Suprapubic skin (tissue), 4 donors: ENCODE data around the gene PDE7B. TPM values are rescaled to one million over a fixed set of nuclear protein-coding genes. Genes with fewer than 3 reads are reported as not detected.

Experiments used
- DNase-seq, 2 donors: peaks; one replicate each; pipeline ENCODE4 v3.0.0-alpha.2; 2019; ENCODE audit warnings: low spot score in 2 of 2
- H3K27ac ChIP-seq: fragments of 200-600 bp; sonication (generic); one replicate; pipeline ENCODE4 v1.5.1; 2019
- H3K27me3 ChIP-seq: fragments of 200-600 bp; sonication (generic); one replicate; pipeline ENCODE4 v1.5.1; 2019
- H3K36me3 ChIP-seq: fragments of 200-600 bp; sonication (generic); one replicate; pipeline ENCODE4 v1.5.1; 2019
- H3K4me1 ChIP-seq: fragments of 200-600 bp; sonication (generic); one replicate; pipeline ENCODE4 v1.5.1; 2019
- H3K4me3 ChIP-seq: fragments of 200-600 bp; sonication (generic); one replicate; pipeline ENCODE4 v1.5.1; 2019; ENCODE audit warnings: mild to moderate bottlenecking
- H3K9me3 ChIP-seq: fragments of 200-600 bp; sonication (generic); one replicate; pipeline ENCODE4 v1.5.1; 2019
- EP300 ChIP-seq: sonication (generic); formaldehyde crosslinking; IDR thresholded peaks from one replicate; pipeline ENCODE4 v1.6.1; 2017; ENCODE audit warnings: antibody characterized with exemption
- POLR2A ChIP-seq, 2 donors: fragments of 450-650 bp; IDR thresholded peaks; one replicate each; pipeline ENCODE4 v1.6.1; 2017; ENCODE audit warnings: antibody characterized with exemption in 2 of 2, mild to moderate bottlenecking in 2 of 2, moderate library complexity in 2 of 2
- POLR2AphosphoS5 ChIP-seq, 3 donors: sonication (generic); formaldehyde crosslinking; IDR thresholded peaks; one replicate each; pipeline ENCODE4 v1.6.1; 2017; ENCODE audit warnings: antibody characterized with exemption in 3 of 3
- WGBS: methylation state at CpG from one replicate; pipeline ENCODE4 v1.1.5; 2018; 5-methylcytosine and 5-hydroxymethylcytosine counted together
- total RNA-seq, 4 donors: library from RNA; depleted of rRNA; stranded (reverse); fragments of >200 nt; gene quantifications; one replicate each; pipeline ENCODE4 v1.1.0, GENCODE V29; 2016
- TF ChIP-seq, protein P1 (sequence below), 2 donors: fragments of 200-600 bp in 1 of 2; fragments of 450-650 bp in 1 of 2; sonication (generic) in 1 of 2; IDR thresholded peaks; one replicate each; pipeline ENCODE4 v1.5.1; 2016 to 2019; ENCODE audit warnings: antibody characterized with exemption in 2 of 2, mild to moderate bottlenecking in 1 of 2, moderate library complexity in 1 of 2

The PDE7B gene
- total RNA-seq, 4 donors from 2014 or later: 0.26 to 1.2 (median 0.62) TPM

DNA sequence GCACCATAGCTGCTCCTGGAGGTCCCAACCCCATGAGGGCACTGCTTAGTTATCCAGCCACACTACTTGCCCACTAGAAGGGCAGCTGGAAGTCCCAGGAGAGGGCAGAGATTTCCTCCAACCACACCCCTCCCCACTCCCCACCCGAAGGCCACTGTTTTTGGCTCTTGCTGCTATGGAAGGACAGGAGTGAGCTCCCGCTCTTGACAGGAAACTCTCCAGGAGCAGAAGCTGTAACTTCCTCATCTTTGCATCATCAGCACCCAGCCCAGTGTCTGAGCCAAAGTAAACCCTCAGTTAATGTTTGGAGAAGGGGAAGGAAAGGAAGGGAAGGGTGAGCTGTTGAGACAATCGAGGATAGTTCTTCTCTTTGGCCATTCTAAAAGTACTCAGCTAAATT, 277.9 kb downstream of the PDE7B start:
- no peak for DNase-seq
- Histone ChIP-seq H3K27ac (no peak overlapping the region), H3K9me3 (no peaks in the 10 kb centered on the region), H3K27me3 (no peaks in the 10 kb centered on the region), H3K36me3 (no peaks in the 10 kb centered on the region), H3K4me3 (no peak overlapping the region), H3K4me1 (no peaks in the 10 kb centered on the region)
- no peak for TF ChIP-seq EP300
- TF ChIP-seq, protein P1, sequence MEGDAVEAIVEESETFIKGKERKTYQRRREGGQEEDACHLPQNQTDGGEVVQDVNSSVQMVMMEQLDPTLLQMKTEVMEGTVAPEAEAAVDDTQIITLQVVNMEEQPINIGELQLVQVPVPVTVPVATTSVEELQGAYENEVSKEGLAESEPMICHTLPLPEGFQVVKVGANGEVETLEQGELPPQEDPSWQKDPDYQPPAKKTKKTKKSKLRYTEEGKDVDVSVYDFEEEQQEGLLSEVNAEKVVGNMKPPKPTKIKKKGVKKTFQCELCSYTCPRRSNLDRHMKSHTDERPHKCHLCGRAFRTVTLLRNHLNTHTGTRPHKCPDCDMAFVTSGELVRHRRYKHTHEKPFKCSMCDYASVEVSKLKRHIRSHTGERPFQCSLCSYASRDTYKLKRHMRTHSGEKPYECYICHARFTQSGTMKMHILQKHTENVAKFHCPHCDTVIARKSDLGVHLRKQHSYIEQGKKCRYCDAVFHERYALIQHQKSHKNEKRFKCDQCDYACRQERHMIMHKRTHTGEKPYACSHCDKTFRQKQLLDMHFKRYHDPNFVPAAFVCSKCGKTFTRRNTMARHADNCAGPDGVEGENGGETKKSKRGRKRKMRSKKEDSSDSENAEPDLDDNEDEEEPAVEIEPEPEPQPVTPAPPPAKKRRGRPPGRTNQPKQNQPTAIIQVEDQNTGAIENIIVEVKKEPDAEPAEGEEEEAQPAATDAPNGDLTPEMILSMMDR (IDR thresholded peaks at IDR 0.05): no peak
- no peak for TF ChIP-seq POLR2A (IDR thresholded peaks at IDR 0.05)
- TF ChIP-seq POLR2AphosphoS5 (IDR thresholded peaks at IDR 0.05): no peak
- 71% methylated on average over 3 of the region's 3 CpGs for WGBS

DNA sequence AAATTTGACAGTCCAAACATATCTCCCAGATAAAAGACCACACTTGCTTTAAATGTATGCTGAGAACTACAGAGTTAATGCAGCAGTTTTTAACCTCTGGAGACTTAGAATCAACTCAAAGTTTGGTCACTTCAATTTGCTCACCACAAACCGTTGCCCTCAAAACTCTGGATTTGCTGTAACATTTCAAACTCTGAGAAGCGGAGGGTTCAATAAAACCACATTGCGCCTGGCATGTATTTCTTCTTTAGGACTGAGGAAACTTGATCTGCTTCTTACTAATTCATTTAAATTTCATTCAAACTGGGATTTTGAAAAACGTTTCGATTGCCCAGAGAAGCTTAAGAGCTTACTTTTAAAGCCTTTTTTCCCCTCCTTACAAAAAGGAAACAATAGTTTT, 282.8 kb downstream of the PDE7B start:
- Histone ChIP-seq H3K9me3 (no peaks in the 10 kb centered on the region), H3K27ac (no peak overlapping the region), H3K4me3 (no peak overlapping the region), H3K4me1 (no peaks in the 10 kb centered on the region), H3K27me3 (no peaks in the 10 kb centered on the region), H3K36me3 (no peaks in the 10 kb centered on the region)
- TF ChIP-seq EP300 (no peak), POLR2A (IDR thresholded peaks at IDR 0.05) (no peak), POLR2AphosphoS5 (IDR thresholded peaks at IDR 0.05) (no peak)
- TF ChIP-seq, protein P1 (IDR thresholded peaks at IDR 0.05): no peak
- DNase-seq: no peak
- WGBS: 86% methylated on average over 5 of the region's 5 CpGs

DNA sequence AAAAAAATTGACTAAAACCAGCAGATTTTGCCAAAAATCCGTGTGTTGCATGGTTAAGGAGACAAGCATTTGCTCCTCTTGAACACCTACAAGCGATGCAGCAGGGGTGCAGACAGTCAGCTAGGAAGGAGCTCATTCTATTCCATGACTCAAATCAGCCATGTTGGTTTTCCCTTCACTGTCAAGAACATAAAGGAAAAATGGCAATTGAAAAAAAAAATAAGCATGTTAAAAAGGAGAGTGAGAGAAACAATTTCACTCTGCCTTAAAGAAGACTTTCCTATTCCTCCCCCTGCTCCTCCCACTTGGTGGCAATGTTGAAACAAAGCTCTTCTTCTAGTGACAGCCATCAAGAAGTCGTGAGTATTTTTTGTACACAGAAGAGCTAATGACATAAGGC, 283.2 kb downstream of the PDE7B start:
- TF ChIP-seq, protein P1 (IDR thresholded peaks at IDR 0.05): no peak
- TF ChIP-seq EP300 (no peak), POLR2AphosphoS5 (IDR thresholded peaks at IDR 0.05) (no peak), POLR2A (IDR thresholded peaks at IDR 0.05) (no peak)
- DNase-seq: no peak
- WGBS: 78% methylated on average over 3 of the region's 3 CpGs
- no peak overlapping the region for H3K27ac ChIP-seq
- H3K36me3 ChIP-seq: no peaks in the 10 kb centered on the region
- no peak overlapping the region for H3K4me3 ChIP-seq
- no peaks in the 10 kb centered on the region for H3K27me3 ChIP-seq
- no peaks in the 10 kb centered on the region for H3K4me1 ChIP-seq
- H3K9me3 ChIP-seq: no peaks in the 10 kb centered on the region

DNA sequence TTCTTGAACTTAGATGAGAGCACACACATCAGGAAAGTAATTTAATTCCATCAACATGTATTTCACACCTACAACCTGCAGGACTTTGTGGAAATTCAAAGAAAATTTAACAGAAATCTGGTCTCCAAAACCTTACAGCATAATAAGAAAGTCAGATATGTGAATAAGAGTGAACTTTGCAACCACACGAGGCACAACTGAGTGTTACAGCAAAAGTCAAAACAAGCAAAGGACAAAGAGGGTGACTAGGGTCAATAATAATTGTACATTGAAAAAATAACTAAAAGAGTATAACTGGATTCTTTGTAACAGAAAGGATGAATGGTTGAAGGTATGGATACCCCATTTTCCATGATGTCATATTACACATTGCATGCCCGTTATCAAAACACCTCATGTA, 284.8 kb downstream of the PDE7B start:
- H3K4me1 ChIP-seq: no peaks in the 10 kb centered on the region
- no peak for DNase-seq
- H3K27me3 ChIP-seq: no peaks in the 10 kb centered on the region
- WGBS: 90% methylated on average over 2 of the region's 2 CpGs
- H3K27ac ChIP-seq: no peak overlapping the region
- no peaks in the 10 kb centered on the region for H3K36me3 ChIP-seq
- TF ChIP-seq EP300 (no peak), POLR2AphosphoS5 (IDR thresholded peaks at IDR 0.05) (no peak), POLR2A (IDR thresholded peaks at IDR 0.05) (no peak)
- TF ChIP-seq, protein P1 (IDR thresholded peaks at IDR 0.05): no peak
- no peak overlapping the region for H3K4me3 ChIP-seq
- no peaks in the 10 kb centered on the region for H3K9me3 ChIP-seq

DNA sequence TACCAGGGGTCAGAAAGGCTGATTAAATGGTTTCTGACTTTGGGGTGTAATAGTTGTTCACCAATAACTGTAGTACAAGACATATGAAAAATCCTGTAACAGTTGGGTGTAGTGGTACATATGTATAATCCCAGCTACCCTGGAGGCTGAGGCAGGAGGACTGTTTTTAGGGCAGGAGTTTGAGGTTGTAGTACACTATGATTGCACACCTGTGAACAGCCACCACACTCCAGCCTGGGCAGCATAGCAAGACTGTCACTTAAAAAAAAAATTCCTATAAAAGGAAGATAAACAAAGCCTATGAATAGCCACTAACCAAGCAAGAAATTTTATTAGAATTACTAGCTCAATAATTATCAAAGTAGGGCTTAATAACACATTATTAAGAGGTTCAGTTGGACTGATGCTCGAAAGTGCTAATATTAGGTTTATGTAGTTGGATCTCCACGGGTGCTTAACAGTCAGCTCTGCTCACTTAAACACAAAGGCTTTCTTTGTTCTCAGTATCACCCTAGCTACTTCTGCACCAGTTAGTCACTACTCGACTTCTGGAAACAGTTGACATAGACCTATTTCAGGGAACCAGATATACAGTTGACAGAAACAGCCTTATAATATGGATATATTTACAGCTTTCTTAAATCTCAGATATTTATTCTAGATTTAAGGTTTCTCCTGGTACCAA, 285.6 kb downstream of the PDE7B start:
- no peaks in the 10 kb centered on the region for H3K36me3 ChIP-seq
- no peak overlapping the region for H3K4me3 ChIP-seq
- WGBS: 56% methylated on average over 3 of the region's 3 CpGs
- H3K27ac ChIP-seq: no peak overlapping the region
- DNase-seq: no peak
- TF ChIP-seq EP300 (no peak), POLR2A (IDR thresholded peaks at IDR 0.05) (no peak), POLR2AphosphoS5 (IDR thresholded peaks at IDR 0.05) (no peak)
- TF ChIP-seq, protein P1 (IDR thresholded peaks at IDR 0.05): no peak
- H3K9me3 ChIP-seq: peaks cover 3% of the 10 kb centered on the region
- H3K4me1 ChIP-seq: no peaks in the 10 kb centered on the region
- no peaks in the 10 kb centered on the region for H3K27me3 ChIP-seq
